ENCODE measurements around the gene CORO2A. TPM values are rescaled to one million over a fixed set of nuclear protein-coding genes. Genes with fewer than 3 reads are reported as not detected.
"Not testable (repeated sequence)": the region's sequence is repeated elsewhere in the genome, so short reads cannot be mapped to it uniquely, and the experiment has no call there.

CORO2A gene
- total RNA-seq, 1 donor from 2014 or later, result 2.3 TPM

DNA sequence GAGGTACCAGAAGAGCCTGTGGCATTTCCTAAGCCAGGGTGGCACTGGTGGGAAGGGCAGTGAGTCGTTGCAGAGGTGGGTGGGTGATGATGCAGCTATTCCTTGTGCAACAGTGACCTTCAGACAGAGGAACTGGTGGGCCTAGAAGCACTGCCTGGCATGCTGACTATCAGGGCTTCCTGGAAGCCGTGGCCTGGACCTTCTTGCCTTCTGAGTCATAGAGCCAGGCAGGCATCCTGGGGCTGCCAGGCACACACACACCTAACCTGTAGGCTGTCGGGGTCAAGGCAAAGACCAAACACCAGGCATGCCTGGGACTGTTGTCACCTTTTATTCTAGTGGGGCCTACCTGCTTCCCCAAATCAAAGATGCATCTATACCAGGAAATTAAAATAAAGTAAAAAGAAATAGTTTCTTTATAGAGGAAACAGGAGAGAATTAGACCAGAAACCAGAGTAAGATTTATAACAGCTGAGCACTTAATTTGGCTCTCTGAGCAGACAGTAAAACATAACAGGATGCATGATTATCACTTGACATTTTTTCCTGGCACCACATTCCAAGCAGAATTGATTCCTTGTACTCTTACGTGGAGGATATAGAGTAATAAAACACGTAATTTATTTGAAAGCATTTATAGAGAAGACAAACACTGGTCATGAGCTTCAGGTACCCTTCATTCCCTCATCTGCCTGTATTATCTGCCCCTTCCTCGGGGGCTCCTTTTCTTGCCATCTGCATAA, 110.8 kb downstream of the CORO2A start:
- no peak for DNase-seq

DNA sequence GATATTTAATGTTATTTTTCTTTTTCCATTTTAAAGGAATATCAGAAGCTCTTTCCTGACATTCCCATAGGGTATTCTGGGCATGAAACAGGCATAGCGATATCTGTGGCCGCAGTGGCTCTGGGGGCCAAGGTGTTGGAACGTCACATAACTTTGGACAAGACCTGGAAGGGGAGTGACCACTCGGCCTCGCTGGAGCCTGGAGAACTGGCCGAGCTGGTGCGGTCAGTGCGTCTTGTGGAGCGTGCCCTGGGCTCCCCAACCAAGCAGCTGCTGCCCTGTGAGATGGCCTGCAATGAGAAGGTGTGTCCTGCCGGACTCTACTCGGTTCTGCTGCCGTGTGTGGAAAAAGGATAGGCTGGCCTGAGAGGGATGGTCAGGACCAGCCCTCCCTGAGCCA, 111.7 kb downstream of the CORO2A start:
- DNase-seq, result no peak

DNA sequence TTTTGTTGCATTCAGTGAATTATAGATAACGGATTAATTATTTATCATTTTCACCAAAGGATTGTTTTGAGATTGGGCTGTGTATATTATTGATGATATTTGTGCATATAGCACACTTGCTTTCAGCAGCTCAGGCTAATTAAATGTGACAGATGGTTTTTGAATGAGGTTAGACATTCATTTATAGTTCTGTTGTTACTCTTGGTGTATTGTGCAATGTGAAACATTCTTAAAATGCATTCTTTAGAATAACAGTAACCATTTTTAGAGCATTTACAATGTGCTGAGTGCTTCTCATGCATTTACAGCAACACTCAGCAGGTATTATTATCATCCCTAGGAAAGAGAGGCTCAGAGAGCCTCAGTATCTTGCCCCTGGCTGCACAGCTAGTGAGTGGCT, 112.1 kb downstream of the CORO2A start:
- no peak for DNase-seq

DNA sequence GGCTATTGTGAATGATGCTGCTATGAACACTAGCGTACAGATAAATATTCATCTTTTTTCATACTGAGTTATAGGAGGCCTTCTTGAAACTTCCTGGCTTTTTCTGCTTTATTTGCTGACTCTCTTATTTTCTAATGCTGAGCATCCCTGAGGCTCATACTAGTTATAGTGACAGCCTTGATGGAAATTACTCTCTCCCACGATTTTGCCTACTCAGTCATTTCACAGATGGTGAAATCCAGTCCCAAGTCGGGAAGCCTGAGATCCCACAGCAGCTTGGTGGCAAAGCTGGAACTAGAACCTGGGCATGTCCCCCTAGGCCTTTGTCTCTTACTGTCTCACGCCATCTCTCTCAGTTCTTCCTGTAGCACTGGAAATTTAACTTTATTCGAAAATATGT, 113.5 kb downstream of the CORO2A start:
- no peak for DNase-seq

DNA sequence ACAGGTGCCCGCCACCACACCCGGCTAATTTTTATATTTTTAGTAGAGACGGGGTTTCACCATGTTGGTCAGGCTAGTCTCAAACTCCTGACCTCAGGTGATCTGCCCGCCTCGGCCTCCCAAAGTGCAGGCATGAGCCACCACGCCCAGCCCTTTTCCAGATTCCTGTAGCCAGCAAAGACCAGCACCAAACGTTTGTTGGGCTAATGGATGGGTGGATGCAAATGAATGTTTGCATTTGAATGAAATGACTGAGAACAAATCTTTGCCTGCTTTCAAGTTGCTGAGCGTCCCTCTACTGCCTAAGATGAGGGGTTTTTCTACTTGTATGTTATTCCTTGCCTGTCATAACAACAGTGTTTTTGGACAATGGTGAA, 115.9 kb downstream of the CORO2A start:
- DNase-seq, result not testable (repeated sequence)

DNA sequence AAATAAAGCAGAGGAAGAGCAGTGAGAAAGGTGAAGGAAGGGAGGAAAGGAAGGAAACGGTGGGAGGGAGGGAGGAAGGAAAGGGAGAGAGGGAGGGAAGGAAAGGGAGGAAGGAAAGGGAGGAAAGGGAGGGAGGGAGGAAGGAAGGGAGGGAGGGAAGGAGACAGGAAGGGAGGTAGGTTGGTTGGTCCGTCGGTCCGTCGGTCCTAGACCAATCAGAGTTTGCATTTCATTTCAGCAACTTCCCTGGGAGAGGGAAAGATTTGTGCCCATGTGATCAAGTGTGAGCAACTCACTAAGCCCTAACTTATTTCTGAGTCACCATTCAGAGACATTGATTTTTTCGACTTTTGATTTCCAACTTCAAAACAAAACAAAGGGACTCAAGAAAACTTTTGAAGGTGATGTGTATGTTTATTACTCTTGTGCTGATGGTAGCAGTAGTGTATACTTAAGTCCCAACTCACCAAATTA, 117.1 kb downstream of the CORO2A start:
- no peak for DNase-seq

DNA sequence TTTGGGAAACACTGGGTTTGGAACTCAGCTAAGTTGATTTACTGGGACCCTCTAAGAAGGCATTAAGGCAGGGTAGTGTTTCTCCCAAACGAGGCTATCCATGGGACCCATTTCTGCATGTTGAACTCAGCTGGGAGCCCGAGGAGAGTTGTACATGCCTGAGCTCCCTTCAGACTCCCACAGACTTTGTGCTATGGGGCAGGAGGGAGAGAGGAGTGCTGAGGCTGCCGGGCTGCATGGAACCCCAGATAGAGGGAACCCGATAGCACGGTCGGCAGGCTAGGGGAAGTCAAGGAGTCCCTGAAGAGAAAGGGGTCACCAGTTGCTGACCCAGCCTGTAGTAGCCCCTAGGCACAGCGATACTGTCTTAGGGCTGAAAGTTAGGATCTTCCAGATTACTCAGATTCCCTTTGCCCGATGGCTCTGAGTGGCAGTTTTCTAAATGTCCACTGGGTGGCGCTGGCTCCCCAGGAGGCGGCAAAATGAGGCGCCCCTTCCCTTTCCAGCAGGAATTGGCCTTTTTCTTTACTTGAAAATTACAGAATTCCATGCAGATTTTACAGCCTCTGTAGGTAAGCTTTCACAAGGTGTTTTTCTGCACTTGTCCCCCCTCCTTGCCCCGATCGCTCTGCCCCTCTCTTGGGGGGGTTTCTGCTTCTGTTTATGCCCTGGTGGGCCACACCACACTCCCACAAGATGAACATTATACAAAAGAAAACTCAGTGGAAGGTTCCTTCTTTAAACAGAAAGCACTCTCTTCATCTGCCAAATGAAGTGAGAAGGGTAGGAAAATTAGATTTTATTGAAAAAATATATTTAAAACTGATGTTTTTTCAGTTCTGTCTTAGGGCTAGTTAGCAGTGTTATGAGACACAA, 118.1 kb downstream of the CORO2A start:
- DNase-seq, result no peak

DNA sequence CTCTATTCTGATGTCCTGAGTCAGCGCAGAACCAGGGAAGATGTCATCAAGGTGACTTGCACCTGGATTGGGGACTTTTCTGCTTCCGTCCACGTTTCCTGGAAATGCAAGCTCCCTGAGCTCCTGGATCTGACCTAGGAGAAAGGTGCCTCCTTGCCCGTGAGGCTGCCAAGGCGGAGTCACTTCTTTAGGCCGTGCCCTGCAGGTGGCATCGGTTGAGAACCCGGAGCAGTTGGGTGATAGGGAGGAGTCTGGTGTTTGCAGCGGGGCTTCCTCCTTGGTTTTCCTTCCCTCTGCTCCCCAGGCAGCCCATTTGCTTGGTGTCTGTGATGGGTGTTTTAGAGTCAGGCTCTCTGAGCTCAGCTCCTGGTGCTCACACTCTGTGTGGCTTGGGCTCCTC, 120.7 kb downstream of the CORO2A start:
- DNase-seq, result no peak

Small RNAs within 50 kb of the gene (small RNA-seq; reads per million reads assigned to genes)
- gene MIR6854 (ENCODE audit: low replicate concordance) (not detected), gene RF00017 (ENCODE audit: low replicate concordance) (not detected)

Other genes starting within 250 kb of the CORO2A start
- gene ANP32B, start 209.3 kb downstream of the CORO2A start, total RNA-seq, result 32.3 TPM
- 30.0 TPM for gene NANS, start 135.9 kb downstream of the CORO2A start, total RNA-seq
- 2.8 TPM for gene TRIM14, start 73.4 kb downstream of the CORO2A start, total RNA-seq
- 3.2 TPM for gene TBC1D2, start 63.0 kb upstream of the CORO2A start, total RNA-seq